Stimulated activated CD8-positive, alpha-beta memory T cell treated with anti-CD3 and anti-CD28 coated beads, Interleukin-12 subunit alpha, Interleukin-12 subunit beta, amount 100 ng/mL, for 4 hours (primary cell): ENCODE results near the gene DNAI2.

Experiments used
- DNase-seq: peaks from one replicate; pipeline ENCODE4 v3.0.0-alpha.2; 2020; ENCODE audit warnings: low read depth

The DNAI2 gene

DNA sequence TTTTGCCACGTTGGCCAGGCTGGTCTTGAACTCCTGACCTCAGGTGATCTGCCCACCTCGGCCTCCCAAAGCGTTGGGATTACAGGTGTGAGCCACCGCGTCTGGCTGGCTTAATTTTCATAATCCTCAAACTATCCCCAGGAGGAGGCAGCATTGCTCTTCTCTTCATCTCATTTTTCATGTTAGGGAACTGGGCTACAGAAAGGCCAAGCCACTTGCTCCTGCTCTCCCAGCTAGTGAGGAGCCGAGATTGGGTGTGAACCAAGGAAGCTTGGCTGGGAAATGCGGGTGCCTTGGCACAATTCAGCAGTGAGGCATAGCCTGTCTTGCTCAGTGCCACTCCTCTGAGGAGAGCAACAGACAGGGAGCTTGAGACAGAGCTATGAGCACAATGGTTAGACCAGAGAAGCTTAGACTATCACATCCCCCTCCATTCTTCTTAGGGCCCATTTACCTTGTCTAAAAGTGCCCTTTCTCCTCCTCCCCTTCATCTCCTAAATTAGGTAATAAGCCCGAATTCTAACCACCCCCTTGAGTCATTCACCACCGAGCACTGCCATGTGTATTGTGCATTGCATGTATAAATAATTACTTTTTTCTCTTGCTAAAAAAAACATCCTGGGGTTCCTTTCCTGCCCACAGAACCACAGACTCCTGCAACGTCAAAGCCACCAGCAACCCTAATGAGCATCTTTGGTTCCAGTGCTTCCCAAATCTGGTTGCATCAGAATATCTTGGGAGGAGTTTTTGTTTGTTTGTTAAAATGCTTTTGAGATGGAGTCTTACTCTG lies 32.0 kb downstream of the DNAI2 start:
- no peak for DNase-seq

GRCh38 chr17:74307984-74308773 lies 34.1 kb downstream of the DNAI2 start:
- no peak for DNase-seq

- no peak for DNase-seq
These were observed 35.9 kb downstream of the DNAI2 start for GRCh38 chr17:74309902-74310301.

DNA sequence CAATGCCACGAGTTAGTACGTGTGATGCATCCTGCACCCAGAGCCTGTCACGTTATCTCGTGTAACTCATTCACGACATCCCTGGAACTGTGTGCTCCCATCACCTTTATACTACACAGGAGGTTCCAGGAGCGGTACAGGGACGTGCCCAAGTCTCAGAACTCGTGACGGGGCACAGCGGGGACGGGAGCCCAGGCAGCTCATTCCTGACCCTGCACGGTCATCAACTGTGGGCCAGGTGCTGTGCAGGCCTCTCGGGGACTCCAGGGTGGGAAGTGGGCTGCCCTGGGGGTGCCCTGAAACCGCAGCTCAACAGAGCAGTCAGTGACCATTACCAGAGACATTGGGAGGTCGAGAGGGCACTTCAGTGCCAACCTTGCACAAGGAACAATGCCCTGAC lies 40.8 kb downstream of the DNAI2 start:
- DNase-seq: no peak

- DNase-seq: no peak
These were observed 42.2 kb downstream of the DNAI2 start for GRCh38 chr17:74316220-74316619.

DNA sequence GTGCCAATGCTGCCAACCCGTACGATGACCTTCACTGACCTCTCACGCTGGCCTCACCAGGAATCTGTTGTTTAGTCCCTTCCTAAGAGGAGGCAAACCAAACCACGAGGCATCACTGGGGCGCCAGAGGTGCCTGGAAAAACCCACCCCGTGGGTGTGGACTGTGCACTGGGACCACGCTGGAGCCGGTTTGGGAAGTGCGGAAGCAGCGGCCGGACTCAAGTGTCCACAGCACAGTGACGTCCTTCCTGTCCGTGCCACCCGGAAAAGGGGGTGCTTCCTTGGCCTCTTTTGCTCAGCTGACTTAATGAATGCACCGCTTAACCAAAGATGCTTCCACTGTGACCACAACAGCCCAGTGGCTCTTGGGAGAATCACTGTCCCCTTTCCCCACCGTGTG lies 43.0 kb downstream of the DNAI2 start:
- no peak for DNase-seq

GRCh38 chr17:74318391-74318790 lies 44.4 kb downstream of the DNAI2 start:
- no peak for DNase-seq

DNA sequence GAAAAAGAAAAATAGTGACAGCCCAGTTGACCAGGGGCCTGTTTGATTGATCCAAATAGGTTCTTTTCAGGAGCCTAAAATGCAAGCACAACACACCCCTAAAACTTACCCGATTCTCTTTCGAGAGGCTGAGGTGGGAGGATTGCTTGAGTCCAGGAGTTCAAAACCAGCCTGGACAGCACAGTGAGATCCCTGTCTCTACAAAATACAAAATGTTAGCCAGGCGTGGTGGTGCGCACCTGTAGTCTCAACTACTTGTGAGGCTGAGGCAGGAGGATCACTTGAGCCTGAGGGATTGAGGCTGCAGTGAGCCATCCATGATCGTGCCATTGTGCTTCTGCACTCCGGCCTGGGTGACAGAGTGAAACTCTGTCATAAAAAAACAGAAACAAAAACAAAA lies 50.5 kb downstream of the DNAI2 start:
- no peak for DNase-seq

DNA sequence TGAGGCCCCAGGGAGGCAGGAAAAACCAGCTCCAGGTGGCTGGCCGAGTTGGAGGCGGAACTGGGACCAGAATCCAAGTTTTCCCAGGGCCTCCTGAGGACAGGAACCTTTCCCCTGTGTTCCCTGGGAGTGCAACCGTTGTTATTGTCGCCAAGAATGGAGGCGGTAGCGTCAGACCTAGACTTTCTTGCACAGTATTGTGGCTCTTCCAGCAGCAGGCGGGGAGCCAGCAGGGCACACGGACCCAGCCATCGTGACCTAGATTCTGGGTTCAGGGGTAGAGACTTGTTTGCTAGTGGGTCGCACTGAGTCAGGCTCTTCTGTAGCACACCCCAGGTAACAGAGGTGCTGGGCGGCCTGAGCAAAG lies 51.3 kb downstream of the DNAI2 start:
- no peak for DNase-seq

- DNase-seq: peak; percentile 45
These were observed 51.8 kb downstream of the DNAI2 start, which contains the start of gene KIF19 for GRCh38 chr17:74325743-74326379. Gene KIF19, plus strand, starts transcription at chr17:74326226. Its CDS starts 124 bp downstream, at chr17:74326350.

- no peak for DNase-seq
These were observed 52.5 kb downstream of the DNAI2 start for GRCh38 chr17:74326506-74326905.

DNA sequence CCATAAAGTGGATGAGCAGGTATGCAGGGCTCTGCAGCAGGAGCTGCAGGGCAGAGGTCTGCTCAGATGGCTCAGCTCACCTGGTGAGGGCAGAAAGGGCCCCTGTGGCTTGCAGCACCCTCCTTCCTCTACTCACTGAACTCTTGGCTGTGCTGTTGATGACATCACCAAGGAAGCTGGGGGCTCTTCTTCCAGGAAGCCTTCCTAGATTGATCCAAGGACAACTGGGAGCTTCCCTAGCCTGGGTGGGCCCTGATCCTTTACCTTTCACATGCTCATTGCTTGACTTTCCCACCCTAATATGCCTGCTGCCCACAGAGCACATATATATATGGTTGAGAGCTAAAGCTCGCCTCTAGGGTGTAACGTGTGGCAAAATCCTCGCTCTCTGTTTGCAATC lies 54.5 kb downstream of the DNAI2 start:
- DNase-seq: no peak

DNA sequence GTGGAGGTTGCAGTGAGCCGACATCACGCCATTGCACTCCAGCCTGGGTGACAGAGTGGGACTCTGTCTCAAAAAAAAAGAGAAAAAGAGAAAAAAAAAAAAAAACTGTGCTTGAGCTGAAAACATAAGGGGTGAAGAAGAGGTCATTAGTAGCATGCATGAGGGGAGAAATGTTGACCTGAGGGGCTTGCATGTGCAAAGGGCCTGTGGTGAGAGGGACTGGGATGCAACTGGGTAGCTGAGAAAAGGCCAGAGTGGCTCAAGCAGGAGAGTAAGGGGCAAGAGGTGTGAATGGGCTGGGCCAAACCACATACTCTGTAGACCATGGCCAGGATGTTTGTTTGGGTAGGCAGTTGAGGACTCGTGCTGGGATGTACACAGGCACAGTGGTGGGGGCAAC lies 55.3 kb downstream of the DNAI2 start:
- no peak for DNase-seq

DNA sequence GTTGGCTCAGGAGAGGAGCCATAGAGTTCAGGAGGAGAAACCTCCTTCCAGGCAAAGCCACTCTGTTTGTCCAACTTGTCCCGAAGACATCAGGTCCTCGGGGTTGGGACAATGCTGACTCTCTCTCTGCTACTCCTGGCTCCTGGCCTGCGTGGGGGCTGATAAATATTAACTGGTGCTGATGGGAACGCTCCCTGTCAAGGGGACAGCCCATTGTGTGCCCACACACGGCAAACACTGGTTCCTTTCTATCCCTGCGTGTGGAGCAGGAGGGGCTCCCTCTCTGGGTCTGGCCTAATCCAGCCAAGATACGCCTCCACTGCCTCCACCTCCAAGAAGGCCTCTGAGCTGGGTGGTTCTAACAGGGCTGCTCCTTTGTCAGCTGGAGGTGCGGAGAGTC lies 56.4 kb downstream of the DNAI2 start:
- DNase-seq: no peak

DNA sequence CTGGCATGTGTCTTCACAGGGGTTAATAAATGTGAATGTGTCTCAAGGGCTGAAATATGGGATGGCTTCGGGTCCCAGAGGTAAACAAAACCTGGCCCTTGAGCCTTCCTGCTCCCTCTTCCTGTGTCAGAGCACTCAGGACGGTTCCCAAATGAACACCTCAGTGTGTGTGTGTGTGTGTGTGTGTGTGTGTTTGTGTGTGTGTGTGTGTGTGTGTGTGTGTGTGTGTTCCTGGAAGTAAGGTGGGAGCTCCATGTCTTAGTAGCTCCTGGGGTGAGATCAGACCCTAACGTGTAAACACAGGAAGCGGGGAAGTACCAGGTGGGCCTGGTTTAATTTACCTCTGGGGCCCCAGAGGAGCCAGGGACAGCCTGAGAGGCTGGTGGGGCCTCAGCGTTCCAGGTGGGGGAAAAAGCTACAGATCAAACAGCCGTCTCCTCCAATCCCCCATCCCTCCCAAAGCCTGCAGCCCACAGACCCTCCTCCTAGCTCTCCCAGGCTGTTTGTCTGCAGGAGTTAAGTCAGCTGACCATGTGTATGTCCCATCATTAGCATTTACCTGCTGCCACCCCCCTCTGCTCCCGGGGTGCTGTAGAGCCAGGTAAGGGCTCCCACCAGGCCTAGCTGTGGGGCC lies 58.1 kb downstream of the DNAI2 start:
- DNase-seq: no peak

GRCh38 chr17:74332763-74333283 lies 58.8 kb downstream of the DNAI2 start:
- DNase-seq: no peak

GRCh38 chr17:74334393-74335039 lies 60.5 kb downstream of the DNAI2 start:
- no peak for DNase-seq

GRCh38 chr17:74335529-74336062 lies 61.6 kb downstream of the DNAI2 start:
- no peak for DNase-seq

- DNase-seq: no peak
These were observed 62.3 kb downstream of the DNAI2 start for GRCh38 chr17:74336307-74336706.

GRCh38 chr17:74337834-74338500 lies 63.9 kb downstream of the DNAI2 start:
- DNase-seq: no peak
